Loucy (cell line): Measurements from ENCODE around the gene PROB1.
A peak's percentile ranks its signal among the peaks of the same experiment; 100 is the strongest.

Source experiments
- H2AFZ ChIP-seq: fragments of 200-600 bp; sonication (generic); 2 replicates; pipeline ENCODE4 v1.6.0; 2016; ENCODE audit warnings: antibody characterized with exemption, mild to moderate bottlenecking, low read length, moderate library complexity
- H3F3A ChIP-seq: fragments of 200-600 bp; 2 replicates; pipeline ENCODE4 v1.6.0; 2016; ENCODE audit warnings: antibody characterized with exemption, low read depth, mild to moderate bottlenecking
- H3K27me3 ChIP-seq: fragments of 200-600 bp; sonication (generic); 2 replicates; pipeline ENCODE4 v1.6.1; 2014; ENCODE audit warnings: low read length, mild to moderate bottlenecking; ENCODE audit not compliant: insufficient read depth, poor library complexity, severe bottlenecking
- H3K36me3 ChIP-seq: fragments of 200-600 bp; sonication (generic); 2 replicates; pipeline ENCODE4 v1.6.1; 2016; ENCODE audit warnings: low read length; ENCODE audit not compliant: insufficient read depth
- H3K4me1 ChIP-seq: fragments of 200-600 bp; sonication (generic); 2 replicates; pipeline ENCODE4 v1.5.1; 2014; ENCODE audit warnings: low read length, mild to moderate bottlenecking; ENCODE audit not compliant: insufficient read depth, poor library complexity, severe bottlenecking
- H3K4me2 ChIP-seq: fragments of 200-600 bp; sonication (generic); 2 replicates; pipeline ENCODE4 v1.6.0; 2014; ENCODE audit warnings: antibody characterized with exemption, low read length, low read depth, mild to moderate bottlenecking; ENCODE audit not compliant: poor library complexity, severe bottlenecking
- H3K4me3 ChIP-seq: fragments of 200-600 bp; sonication (generic); 2 replicates; pipeline ENCODE4 v1.5.1; 2014; ENCODE audit warnings: low read length, mild to moderate bottlenecking, mixed read lengths; ENCODE audit not compliant: poor library complexity, severe bottlenecking
- H3K79me2 ChIP-seq: fragments of 200-600 bp; sonication (generic); 2 replicates; pipeline ENCODE4 v1.6.1; 2014; ENCODE audit warnings: low read length; ENCODE audit not compliant: insufficient read depth
- H3K9ac ChIP-seq: fragments of 200-600 bp; sonication (generic); 2 replicates; pipeline ENCODE4 v1.6.0; 2014; ENCODE audit warnings: mild to moderate bottlenecking, low read depth, low read length, moderate library complexity; ENCODE audit not compliant: poor library complexity, severe bottlenecking
- H3K9me2 ChIP-seq: fragments of 200-600 bp; sonication (generic); replicated peaks from 2 replicates; pipeline ENCODE4 v1.6.1; 2016; ENCODE audit warnings: low read depth, low read length, mixed read lengths
- H3K9me3 ChIP-seq: fragments of 200-600 bp; sonication (generic); 2 replicates; pipeline ENCODE4 v1.6.1; 2014; ENCODE audit warnings: mild to moderate bottlenecking, antibody characterized with exemption, low read length, low read depth; ENCODE audit not compliant: insufficient read depth
- H4K20me1 ChIP-seq: fragments of 200-600 bp; sonication (generic); 2 replicates; pipeline ENCODE4 v1.6.0; 2014; ENCODE audit warnings: antibody characterized with exemption, low read length, mild to moderate bottlenecking; ENCODE audit not compliant: insufficient read depth, poor library complexity, severe bottlenecking
- EZH2phosphoT487 ChIP-seq: fragments of 200-600 bp; IDR thresholded peaks from 2 replicates; pipeline ENCODE4 v1.6.1; 2018; ENCODE audit warnings: antibody characterized with exemption, mild to moderate bottlenecking, moderate library complexity, borderline replicate concordance
- TF ChIP-seq, protein P1 (sequence below): fragments of 200-600 bp; sonication (generic); conservative IDR thresholded peaks from 2 replicates; pipeline ENCODE4 v1.5.1; 2014; ENCODE audit warnings: mild to moderate bottlenecking, antibody characterized with exemption, low read length

PROB1 gene

DNA sequence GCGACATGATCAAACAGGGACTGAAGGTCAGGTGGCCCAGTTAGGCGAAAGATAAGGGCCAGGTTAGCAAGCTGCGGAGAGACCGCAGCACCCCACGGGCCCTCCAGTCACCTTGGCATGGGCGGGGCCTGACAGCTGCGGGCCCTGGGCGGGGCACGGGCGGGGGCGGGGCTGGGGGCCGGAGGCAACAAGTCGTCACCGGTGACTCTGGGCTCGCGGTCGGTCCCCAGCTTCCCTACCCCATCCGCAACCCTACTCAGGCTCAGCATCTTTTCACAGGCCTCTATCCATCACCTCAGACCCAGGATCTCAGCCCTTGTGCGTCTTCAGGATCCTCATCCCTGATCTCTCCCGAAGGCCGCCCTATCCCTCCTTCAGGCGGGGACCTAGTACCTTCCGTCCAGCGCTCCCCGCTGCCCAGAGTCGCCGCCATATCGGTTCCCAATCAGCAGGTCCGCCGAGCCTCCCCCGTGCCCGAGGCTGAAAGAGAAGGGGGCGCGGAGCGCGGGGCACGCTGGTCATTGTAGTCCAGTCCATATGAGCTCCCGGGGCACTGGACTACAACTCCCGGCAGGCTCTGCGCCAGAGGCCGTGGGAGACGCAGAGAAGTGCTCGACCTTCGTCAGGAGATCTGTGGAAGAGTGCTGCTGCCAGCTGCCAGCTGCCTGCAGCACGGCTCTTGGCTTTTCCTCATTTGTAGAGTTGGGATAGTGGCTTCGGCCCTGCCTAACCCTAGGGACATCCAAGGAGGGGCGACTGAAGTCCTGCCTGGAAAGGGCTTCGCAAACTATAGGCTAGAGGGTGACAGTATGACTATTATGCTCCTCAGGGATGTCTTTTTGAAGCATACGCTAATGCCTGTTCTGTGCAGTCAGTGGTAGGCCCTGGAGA, 44.4 kb upstream of the PROB1 start, which contains the start of gene DNAJC18:
Gene DNAJC18, minus strand, starts transcription at position 513 of the 891 bp plus-strand sequence. Its CDS starts 80 bp downstream, at position 433.
- Histone ChIP-seq H2AFZ (peak within 1 kb of the TSS; percentile 97), H4K20me1 (no peaks in the 10 kb centered on the region), H3K9ac (peak within 1 kb of the TSS; percentile 87), H3K9me3 (no peaks in the 10 kb centered on the region), H3K4me2 (peak within 1 kb of the TSS; percentile 96), H3K27me3 (no peaks in the 10 kb centered on the region), H3K36me3 (no peaks in the 10 kb centered on the region), H3F3A (no peaks in the 10 kb centered on the region), H3K4me3 (peak within 1 kb of the TSS; percentile 93), H3K4me1 (peaks cover 43% of the 10 kb centered on the region), H3K9me2 (no peaks in the 10 kb centered on the region), H3K79me2 (no peaks in the 10 kb centered on the region)
- TF ChIP-seq EZH2phosphoT487, result no peak
- TF ChIP-seq, protein P1, sequence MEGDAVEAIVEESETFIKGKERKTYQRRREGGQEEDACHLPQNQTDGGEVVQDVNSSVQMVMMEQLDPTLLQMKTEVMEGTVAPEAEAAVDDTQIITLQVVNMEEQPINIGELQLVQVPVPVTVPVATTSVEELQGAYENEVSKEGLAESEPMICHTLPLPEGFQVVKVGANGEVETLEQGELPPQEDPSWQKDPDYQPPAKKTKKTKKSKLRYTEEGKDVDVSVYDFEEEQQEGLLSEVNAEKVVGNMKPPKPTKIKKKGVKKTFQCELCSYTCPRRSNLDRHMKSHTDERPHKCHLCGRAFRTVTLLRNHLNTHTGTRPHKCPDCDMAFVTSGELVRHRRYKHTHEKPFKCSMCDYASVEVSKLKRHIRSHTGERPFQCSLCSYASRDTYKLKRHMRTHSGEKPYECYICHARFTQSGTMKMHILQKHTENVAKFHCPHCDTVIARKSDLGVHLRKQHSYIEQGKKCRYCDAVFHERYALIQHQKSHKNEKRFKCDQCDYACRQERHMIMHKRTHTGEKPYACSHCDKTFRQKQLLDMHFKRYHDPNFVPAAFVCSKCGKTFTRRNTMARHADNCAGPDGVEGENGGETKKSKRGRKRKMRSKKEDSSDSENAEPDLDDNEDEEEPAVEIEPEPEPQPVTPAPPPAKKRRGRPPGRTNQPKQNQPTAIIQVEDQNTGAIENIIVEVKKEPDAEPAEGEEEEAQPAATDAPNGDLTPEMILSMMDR, result no peak

DNA sequence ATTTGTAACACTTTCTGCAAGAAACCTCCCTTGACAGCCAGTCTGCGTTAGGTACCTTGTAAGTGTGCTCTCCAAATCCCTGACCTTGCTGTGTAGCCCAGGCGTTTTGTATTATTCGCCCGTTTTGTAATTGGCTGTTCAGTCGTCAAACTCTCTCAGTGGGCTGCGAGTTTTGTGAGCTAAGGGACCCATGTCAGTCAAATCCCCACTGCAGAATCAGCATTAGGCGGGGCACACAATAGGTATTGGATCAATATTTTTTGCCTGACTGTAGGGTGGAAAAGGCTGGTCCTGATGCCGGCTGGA, 43.8 kb upstream of the PROB1 start:
- TF ChIP-seq, protein P1, result no peak
- TF ChIP-seq EZH2phosphoT487, result no peak
- H3K27me3 ChIP-seq, result no peaks in the 10 kb centered on the region
- peak overlapping the region; percentile 87 for H3K9ac ChIP-seq

DNA sequence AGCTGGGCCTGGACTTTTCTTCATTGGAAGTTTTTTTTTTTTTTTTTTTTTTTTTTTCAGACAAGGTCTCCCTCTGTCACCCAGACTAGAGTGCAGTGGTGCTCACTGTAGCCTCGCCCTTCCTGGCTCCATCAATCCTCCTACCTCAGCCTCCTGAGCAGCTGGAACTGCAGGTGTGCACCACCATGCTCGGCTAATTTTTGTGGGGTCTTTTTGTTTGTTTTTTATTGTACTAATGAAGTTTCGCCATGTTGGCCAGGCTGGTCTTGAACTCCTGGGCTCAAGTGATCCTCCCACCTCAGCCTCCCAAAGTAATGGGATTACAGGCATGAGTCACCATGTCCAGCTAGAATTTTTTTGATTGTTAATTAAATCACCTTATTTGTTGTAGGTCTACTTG, 40.8 kb upstream of the PROB1 start:
- no peaks in the 10 kb centered on the region for H3K36me3 ChIP-seq
- H2AFZ ChIP-seq, result no peak overlapping the region
- no peaks in the 10 kb centered on the region for H3K9me3 ChIP-seq
- TF ChIP-seq EZH2phosphoT487, result no peak
- TF ChIP-seq, protein P1, result no peak
- H3K79me2 ChIP-seq, result no peaks in the 10 kb centered on the region
- peaks cover 28% of the 10 kb centered on the region for H3K4me1 ChIP-seq
- no peak overlapping the region for H3K4me2 ChIP-seq
- no peaks in the 10 kb centered on the region for H3K27me3 ChIP-seq
- no peak overlapping the region for H3K4me3 ChIP-seq
- no peaks in the 10 kb centered on the region for H3F3A ChIP-seq
- H3K9me2 ChIP-seq, result no peaks in the 10 kb centered on the region
- H4K20me1 ChIP-seq, result no peaks in the 10 kb centered on the region
- H3K9ac ChIP-seq, result no peak overlapping the region

More for the DNA sequence above, 43.8 kb upstream of the PROB1 start:
- Histone ChIP-seq H3K79me2 (no peaks in the 10 kb centered on the region), H3F3A (no peaks in the 10 kb centered on the region), H3K9me3 (no peaks in the 10 kb centered on the region), H3K4me3 (peak overlapping the region; percentile 93), H4K20me1 (no peaks in the 10 kb centered on the region), H3K4me1 (peaks cover 37% of the 10 kb centered on the region), H3K9me2 (no peaks in the 10 kb centered on the region), H3K4me2 (peak overlapping the region; percentile 96), H3K36me3 (no peaks in the 10 kb centered on the region), H2AFZ (peak overlapping the region; percentile 97; the same call in 1 of the 2 replicates)
